ENCODE data around the gene RPRD1B.
"Not testable (repeated sequence)": the region's sequence is repeated elsewhere in the genome, so short reads cannot be mapped to it uniquely, and the experiment has no call there.

GRCh38 chr20:38107916-38108315, 74.4 kb downstream of the RPRD1B start:
- TF ChIP-seq CTCF (conservative IDR thresholded peaks at IDR 0.05; ENCODE audit: low read depth in 2 of 2); POLR2AphosphoS5 (IDR thresholded peaks at IDR 0.05; ENCODE audit: low read depth): not testable (repeated sequence)
